Upper lobe of left lung (tissue), 6 donors: ENCODE results near the gene DNAAF5. TPM values are rescaled to one million over a fixed set of nuclear protein-coding genes. Genes with fewer than 3 reads are reported as not detected.
A peak's percentile ranks its signal among the peaks of the same experiment; 100 is the strongest.

Experiments
- ATAC-seq, 2 donors: fragments of 200-7000 bp; cut with Tn5 transposase; one replicate each; pipeline ENCODE4 v1.9.1; 2022; ENCODE audit warnings: mild to moderate bottlenecking in 2 of 2, moderate library complexity in 2 of 2; ENCODE audit not compliant: low FRiP score in 2 of 2
- DNase-seq, 2 donors: peaks; one replicate each; pipeline ENCODE4 v3.0.0-alpha.2; 2019 to 2020
- H3K27ac ChIP-seq, 4 donors: fragments of 200-600 bp; sonication (generic); one replicate each; pipeline ENCODE4 v1.5.1; 2016 to 2019
- H3K27me3 ChIP-seq, 4 donors: fragments of 200-600 bp; sonication (generic); one replicate each; pipeline ENCODE4 v1.5.1; 2017 to 2019
- H3K36me3 ChIP-seq, 4 donors: fragments of 200-600 bp; sonication (generic); one replicate each; pipeline ENCODE4 v1.5.1; 2016 to 2019
- H3K4me1 ChIP-seq, 4 donors: fragments of 200-600 bp; sonication (generic); one replicate each; pipeline ENCODE4 v1.5.1; 2018 to 2019
- H3K4me3 ChIP-seq, 4 donors: fragments of 200-600 bp; sonication (generic); one replicate each; pipeline ENCODE4 v1.5.1; 2017 to 2019; ENCODE audit warnings: mild to moderate bottlenecking in 2 of 4, moderate library complexity in 1 of 4
- H3K9me3 ChIP-seq, 4 donors: fragments of 200-600 bp; sonication (generic); one replicate each; pipeline ENCODE4 v1.5.1; 2018 to 2019
- CTCF ChIP-seq, 6 experiments: fragments of 450-650 bp in 4 of 6; fragments of 200-600 bp in 2 of 6; sonication (generic) in 2 of 6; IDR thresholded peaks; one replicate each; pipeline ENCODE4 v1.5.1; 2016 to 2019; ENCODE audit warnings: antibody characterized with exemption in 6 of 6
- EP300 ChIP-seq, 4 donors: sonication (generic); formaldehyde crosslinking; IDR thresholded peaks; one replicate each; pipeline ENCODE4 v1.5.1; 2017; ENCODE audit warnings: antibody characterized with exemption in 4 of 4, control low read depth in 2 of 4
- POLR2A ChIP-seq, 4 donors: fragments of 450-650 bp; IDR thresholded peaks; one replicate each; pipeline ENCODE4 v1.5.1; 2016 to 2017; ENCODE audit warnings: antibody characterized with exemption in 4 of 4, mild to moderate bottlenecking in 2 of 4
- POLR2AphosphoS5 ChIP-seq, 2 donors: sonication (generic); formaldehyde crosslinking; IDR thresholded peaks; one replicate each; pipeline ENCODE4 v1.5.1; 2017; ENCODE audit warnings: antibody characterized with exemption in 2 of 2
- WGBS, 2 donors: methylation state at CpG; one replicate each; pipeline ENCODE4 v1.1.5; 2017 to 2018; 5-methylcytosine and 5-hydroxymethylcytosine counted together
- total RNA-seq, 6 donors: library from RNA; depleted of rRNA in 4 of 6; stranded (reverse); fragments of >200 nt in 4 of 6; gene quantifications; one replicate each; pipeline versions ENCODE4 v1.1.0 to v1.2.1, GENCODE V29; 2016 to 2021
- donor health status: DM: no; HTN: no; CAD: no; lungs with moderate emphysema.
- donor health status: DM: no; HTN: yes; CAD: no; lungs with severe emphysema.

Gene DNAAF5
- total RNA-seq, 6 donors from 2014 or later, result 18.2 to 35.6 (median 26.4) TPM

- DNase-seq, result peak in 1 of 2 donors; percentile 66
- Histone ChIP-seq H3K27me3 (no peaks in the 10 kb centered on the region), H3K4me3 (no peak overlapping the region), H3K27ac (no peak overlapping the region), H3K9me3 (no peaks in the 10 kb centered on the region), H3K4me1 (peaks cover 4 to 15% (median 11%) of the 10 kb centered on the region in 4 donors), H3K36me3 (peaks cover 0 to 73% (median 28%) of the 10 kb centered on the region in 4 donors)
- 92 to 94% methylated on average over 6 to 10 of the region's 10 CpGs for WGBS, 2 donors
- no peak for ATAC-seq
- TF ChIP-seq POLR2AphosphoS5 (IDR thresholded peaks at IDR 0.05) (no peak), CTCF (IDR thresholded peaks at IDR 0.05) (no peak), EP300 (IDR thresholded peaks at IDR 0.05) (no peak), POLR2A (IDR thresholded peaks at IDR 0.05) (no peak)
Measured at GRCh38 chr7:776381-776780, 49.9 kb downstream of the DNAAF5 start.

GRCh38 chr7:776992-777727 lies 50.7 kb downstream of the DNAAF5 start:
- no peaks in the 10 kb centered on the region for H3K27me3 ChIP-seq
- H3K4me3 ChIP-seq, result no peak overlapping the region
- DNase-seq (no peak), ATAC-seq (no peak)
- WGBS, 2 donors, result 89 to 95% methylated on average over 26 of the region's 26 CpGs
- no peaks in the 10 kb centered on the region for H3K9me3 ChIP-seq
- peaks cover 0 to 71% (median 24%) of the 10 kb centered on the region in 4 donors for H3K36me3 ChIP-seq
- no peak overlapping the region for H3K27ac ChIP-seq
- TF ChIP-seq POLR2A (IDR thresholded peaks at IDR 0.05), result no peak
- no peak for TF ChIP-seq EP300 (IDR thresholded peaks at IDR 0.05)
- no peak for TF ChIP-seq POLR2AphosphoS5 (IDR thresholded peaks at IDR 0.05)
- H3K4me1 ChIP-seq, result peaks cover 0 to 7% (median 4%) of the 10 kb centered on the region in 4 donors

- TF ChIP-seq EP300 (IDR thresholded peaks at IDR 0.05), result no peak
- no peak for TF ChIP-seq POLR2AphosphoS5 (IDR thresholded peaks at IDR 0.05)
- TF ChIP-seq CTCF (IDR thresholded peaks at IDR 0.05), result no peak
- no peak for TF ChIP-seq POLR2A (IDR thresholded peaks at IDR 0.05)
- Histone ChIP-seq H3K27me3 (no peaks in the 10 kb centered on the region), H3K9me3 (no peaks in the 10 kb centered on the region), H3K36me3 (peaks cover 0 to 67% (median 24%) of the 10 kb centered on the region in 4 donors), H3K27ac (no peak overlapping the region), H3K4me1 (peaks cover 0 to 7% (median 4%) of the 10 kb centered on the region in 4 donors), H3K4me3 (no peak overlapping the region)
- ATAC-seq (no peak), DNase-seq (peak in 1 of 2 donors; percentile 64)
- 89 to 92% methylated on average over 16 of the region's 16 CpGs for WGBS, 2 donors
Measured at GRCh38 chr7:777728-778078, 51.2 kb downstream of the DNAAF5 start.

- Histone ChIP-seq H3K4me1 (peaks cover 0 to 7% (median 4%) of the 10 kb centered on the region in 4 donors), H3K27me3 (no peaks in the 10 kb centered on the region), H3K4me3 (no peak overlapping the region), H3K9me3 (no peaks in the 10 kb centered on the region), H3K27ac (no peak overlapping the region), H3K36me3 (peaks cover 0 to 67% (median 26%) of the 10 kb centered on the region in 4 donors)
- ATAC-seq (peak in 1 of 2 donors; percentile 27), DNase-seq (peak in 1 of 2 donors; percentile 65)
- TF ChIP-seq CTCF (IDR thresholded peaks at IDR 0.05), result no peak
- no peak for TF ChIP-seq POLR2A (IDR thresholded peaks at IDR 0.05)
- WGBS, 2 donors, result 91% methylated on average over 14 to 22 of the region's 23 CpGs
Measured at GRCh38 chr7:778271-778967, 51.9 kb downstream of the DNAAF5 start.

- Histone ChIP-seq H3K4me3 (no peak overlapping the region), H3K4me1 (peaks cover 0 to 7% (median 4%) of the 10 kb centered on the region in 4 donors), H3K9me3 (no peaks in the 10 kb centered on the region), H3K27ac (no peak overlapping the region), H3K27me3 (no peaks in the 10 kb centered on the region), H3K36me3 (peaks cover 0 to 67% (median 28%) of the 10 kb centered on the region in 4 donors)
- no peak for TF ChIP-seq CTCF (IDR thresholded peaks at IDR 0.05)
- TF ChIP-seq EP300 (IDR thresholded peaks at IDR 0.05), result no peak
- TF ChIP-seq POLR2A (IDR thresholded peaks at IDR 0.05), result no peak
- no peak for TF ChIP-seq POLR2AphosphoS5 (IDR thresholded peaks at IDR 0.05)
- no peak for ATAC-seq
- DNase-seq, result peak in 1 of 2 donors; percentile 72
- 51 to 53% methylated on average over 3 to 15 of the region's 15 CpGs for WGBS, 2 donors
Measured at GRCh38 chr7:778968-779451, 52.5 kb downstream of the DNAAF5 start.
